NCI-H82 (cell line): ENCODE data around the gene PDIA2.
"Not testable (repeated sequence)": the region's sequence is repeated elsewhere in the genome, so short reads cannot be mapped to it uniquely, and the experiment has no call there.

Source experiments
- DNase-seq: peaks from one replicate; lab custom pipeline; 2025; lab: John Stamatoyannopoulos, UW

PDIA2 gene

DNA sequence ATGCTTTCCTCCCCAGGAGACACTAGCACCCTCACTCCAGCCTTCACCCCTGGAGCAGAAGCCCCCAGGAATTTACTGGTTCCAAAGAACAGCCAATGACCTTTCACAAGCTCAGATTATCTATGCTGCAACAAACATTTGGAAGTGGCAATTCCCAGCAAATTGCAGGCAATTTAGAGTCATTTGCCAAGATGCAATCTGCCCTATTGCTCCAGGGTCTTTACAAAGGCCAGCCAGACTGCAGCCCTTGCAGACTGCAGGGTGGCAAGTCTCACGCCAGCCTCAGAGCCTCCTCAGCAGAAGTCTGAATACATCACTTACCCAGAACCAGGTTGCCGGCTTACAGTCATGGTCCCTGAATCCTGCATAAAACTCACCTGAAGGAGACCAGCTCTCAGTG is 47.8 kb downstream of the PDIA2 start:
- DNase-seq = no peak

DNA sequence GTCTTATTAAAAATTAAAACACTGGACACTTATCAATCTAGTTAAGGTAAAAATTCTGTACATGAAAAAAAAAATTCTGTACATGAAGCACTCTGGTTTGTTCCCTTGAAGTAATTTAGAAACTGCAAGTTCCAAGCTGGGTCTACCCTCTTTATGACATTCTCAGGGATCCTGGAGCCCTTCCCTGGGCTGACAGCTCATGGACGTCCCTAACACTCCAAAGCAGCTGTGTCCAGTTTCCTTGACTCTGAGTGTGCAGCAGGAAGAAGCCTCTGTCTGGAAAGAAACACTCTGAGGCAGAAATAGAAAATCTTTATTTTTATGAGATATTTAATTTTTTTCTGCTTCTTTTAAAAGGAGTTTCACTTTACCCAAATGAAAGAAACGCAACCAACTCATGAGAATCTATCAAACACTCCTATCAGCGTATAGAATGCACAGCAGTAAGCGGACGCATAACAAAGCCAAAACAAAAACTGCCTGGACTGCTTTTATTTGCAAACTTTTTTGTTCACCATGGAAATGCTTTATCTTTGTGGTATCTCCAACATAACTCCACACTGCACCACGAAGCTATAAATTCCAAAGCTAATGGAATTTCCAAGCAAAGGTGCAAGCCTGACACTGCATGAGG is 48.3 kb downstream of the PDIA2 start:
- DNase-seq = not testable (repeated sequence)

DNA sequence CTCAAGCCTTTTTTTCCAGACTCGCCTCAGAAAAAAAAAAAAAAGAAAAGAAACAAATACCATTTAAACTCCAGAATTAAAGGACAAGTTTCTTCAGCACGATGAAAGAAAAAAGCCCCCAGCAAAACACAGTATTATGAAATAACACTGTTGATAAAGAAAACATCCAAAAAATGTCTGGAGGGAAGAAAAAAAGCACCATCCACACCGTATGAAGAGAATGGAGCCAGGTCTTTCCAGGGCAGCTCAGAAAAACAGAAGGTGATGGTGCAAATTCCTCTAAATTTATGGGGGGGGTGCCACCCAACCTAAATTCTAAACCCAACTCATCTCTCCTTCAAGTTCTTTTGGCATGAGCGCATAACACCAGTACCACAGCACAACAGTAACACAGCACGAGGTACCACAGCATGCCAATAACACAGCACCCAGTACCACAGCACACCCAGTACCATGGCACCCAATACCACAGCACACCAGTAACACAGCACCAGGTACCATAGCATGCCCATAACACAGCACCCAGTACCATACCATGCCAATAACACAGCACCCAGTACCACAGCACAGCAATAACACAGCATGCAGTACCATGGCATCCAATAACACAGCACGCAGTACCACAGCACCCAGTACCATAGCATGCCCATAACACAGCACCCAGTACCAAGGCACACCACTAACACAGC is 50.6 kb downstream of the PDIA2 start:
- no peak for DNase-seq

GRCh38 chr16:334164-334832 is 51.3 kb downstream of the PDIA2 start:
- not testable (repeated sequence) for DNase-seq

GRCh38 chr16:334861-335632 is 52.1 kb downstream of the PDIA2 start:
- not testable (repeated sequence) for DNase-seq

- no peak for DNase-seq
Measured at GRCh38 chr16:336269-336668, 53.3 kb downstream of the PDIA2 start.
